CD14-positive monocyte (primary cell): Measurements from ENCODE around the gene MRPS27. TPM values are rescaled to one million over a fixed set of nuclear protein-coding genes. Genes with fewer than 3 reads are reported as not detected.

Experiments
- DNase-seq, 3 donors: peaks; one replicate each; pipeline ENCODE4 v3.0.0-alpha.2; 2011 to 2022
- H2AFZ ChIP-seq: 2 replicates; pipeline ENCODE4 v1.6.0; 2012; ENCODE audit warnings: mild to moderate bottlenecking, low read depth, low read length, inconsistent platforms; ENCODE audit not compliant: insufficient read depth, poor library complexity, severe bottlenecking
- H3K27ac ChIP-seq, 2 donors: 1 replicate in 1 of 2; 2 replicates in 1 of 2; pipeline ENCODE4 v1.5.1; 2012 to 2013; ENCODE audit warnings: low read length in 2 of 2, control low read depth in 1 of 2, inconsistent platforms in 1 of 2, low read depth in 1 of 2, mild to moderate bottlenecking in 1 of 2
- H3K27me3 ChIP-seq, 2 donors: one replicate each; pipeline versions ENCODE4 v1.6.0 to v1.6.1; 2011 to 2013; ENCODE audit warnings: low read length in 2 of 2; ENCODE audit not compliant: control insufficient read depth in 2 of 2, insufficient read depth in 2 of 2
- H3K36me3 ChIP-seq, 2 donors: replicated peaks in 1 of 2; 1 replicate in 1 of 2; 2 replicates in 1 of 2; pipeline versions ENCODE4 v1.5.1 to v1.6.1; 2012 to 2013; ENCODE audit warnings: low read length in 2 of 2, control low read depth in 1 of 2, inconsistent platforms in 1 of 2, mild to moderate bottlenecking in 1 of 2; ENCODE audit not compliant: insufficient read depth in 2 of 2, control insufficient read depth in 1 of 2
- H3K4me1 ChIP-seq, 2 donors: 1 replicate in 1 of 2; 2 replicates in 1 of 2; pipeline versions ENCODE4 v1.5.1 to v1.6.1; 2012 to 2013; ENCODE audit warnings: low read length in 2 of 2, control low read depth in 1 of 2, inconsistent platforms in 1 of 2, mild to moderate bottlenecking in 1 of 2, moderate library complexity in 1 of 2; ENCODE audit not compliant: insufficient read depth in 2 of 2, control insufficient read depth in 1 of 2
- H3K4me2 ChIP-seq: replicated peaks from 2 replicates; pipeline ENCODE3; 2012; ENCODE audit warnings: low read length, moderate library complexity, mild to moderate bottlenecking; ENCODE audit not compliant: poor library complexity, severe bottlenecking; ENCODE audit errors: extremely low read depth
- H3K4me3 ChIP-seq, 3 experiments: fragments of 200-600 bp in 1 of 3; sonication (generic) in 1 of 3; replicated peaks in 1 of 3; 1 replicate in 2 of 3; 2 replicates in 1 of 3; pipeline ENCODE4 v1.5.1; 2011 to 2013; ENCODE audit warnings: low read length in 3 of 3, mild to moderate bottlenecking in 3 of 3, control low read depth in 2 of 3, low read depth in 2 of 3, inconsistent platforms in 1 of 3, moderate library complexity in 1 of 3
- H3K79me2 ChIP-seq: 2 replicates; pipeline ENCODE4 v1.6.0; 2012; ENCODE audit warnings: mild to moderate bottlenecking, control low read depth, inconsistent platforms, low read length, moderate library complexity; ENCODE audit not compliant: insufficient read depth
- H3K9ac ChIP-seq: 2 replicates; pipeline ENCODE4 v1.6.0; 2017; ENCODE audit warnings: low read length, mild to moderate bottlenecking; ENCODE audit not compliant: insufficient read depth, poor library complexity, severe bottlenecking
- H3K9me3 ChIP-seq, 2 donors: replicated peaks in 1 of 2; 1 replicate in 1 of 2; 2 replicates in 1 of 2; pipeline versions ENCODE4 v1.5.1 to v1.6.1; 2012 to 2013; ENCODE audit warnings: low read length in 2 of 2, control low read depth in 1 of 2; ENCODE audit not compliant: control insufficient read depth in 1 of 2, insufficient read depth in 1 of 2
- H4K20me1 ChIP-seq: 2 replicates; pipeline ENCODE4 v1.6.0; 2012; ENCODE audit warnings: mild to moderate bottlenecking, low read length, control low read depth, moderate library complexity; ENCODE audit not compliant: insufficient read depth
- H3K27ac Mint-ChIP-seq, 7 donors: one replicate each; pipeline ENCODE4 v1.8.0; 2020; ENCODE audit warnings: mild to moderate bottlenecking in 7 of 7, mixed read lengths in 7 of 7, moderate library complexity in 6 of 7, inconsistent platforms in 2 of 7
- H3K27me3 Mint-ChIP-seq, 3 donors: one replicate each; pipeline ENCODE4 v1.8.0; 2021 to 2022; ENCODE audit warnings: low read depth in 3 of 3, mild to moderate bottlenecking in 3 of 3, mixed read lengths in 3 of 3, moderate library complexity in 3 of 3, inconsistent platforms in 1 of 3
- H3K36me3 Mint-ChIP-seq, 2 donors: one replicate each; pipeline ENCODE4 v1.8.0; 2020; ENCODE audit warnings: mixed read lengths in 2 of 2, inconsistent platforms in 1 of 2, mild to moderate bottlenecking in 1 of 2
- H3K4me1 Mint-ChIP-seq: one replicate; pipeline ENCODE4 v1.8.0; 2020; ENCODE audit warnings: mild to moderate bottlenecking, mixed read lengths
- H3K4me3 Mint-ChIP-seq, 2 donors: one replicate each; pipeline ENCODE4 v1.8.0; 2020; ENCODE audit warnings: mild to moderate bottlenecking in 2 of 2, mixed read lengths in 2 of 2, moderate library complexity in 1 of 2
- H3K9me3 Mint-ChIP-seq, 7 donors: one replicate each; pipeline ENCODE4 v1.8.0; 2020 to 2022; ENCODE audit warnings: mixed read lengths in 7 of 7, mild to moderate bottlenecking in 6 of 7, moderate library complexity in 6 of 7, inconsistent platforms in 2 of 7
- CTCF ChIP-seq: fragments of 200-600 bp; IDR thresholded peaks from one replicate; pipeline ENCODE4 v1.8.0; 2022; ENCODE audit warnings: antibody characterized with exemption, mild to moderate bottlenecking
- WGBS: methylation state at CpG from one replicate; pipeline ENCODE4 v1.1.5; 2013; ENCODE audit warnings: missing lambda C conversion rate; ENCODE audit not compliant: insufficient coverage; 5-methylcytosine and 5-hydroxymethylcytosine counted together
- intact Hi-C, 2 donors: fragments of 100-400 bp; cut with micrococcal nuclease; formaldehyde crosslinking; loops; one replicate each; pipeline versions ENCODE4 v1.15.0 to v1.15.1; 2023
- polyA plus RNA-seq, 3 donors: library from polyadenylated mRNA; depleted of rRNA in 1 of 3; unstranded in 2 of 3; stranded (reverse) in 1 of 3; fragments of 300-500 nt in 2 of 3; fragments of >200 nt in 1 of 3; fragmentation: Illumina TruSeq in 2 of 3; gene quantifications; 1 replicate in 2 of 3; 2 replicates in 1 of 3; pipeline ENCODE4 v1.2.3, GENCODE V29; 2012 to 2021

Gene MRPS27
- polyA plus RNA-seq, 3 donors, result 13.3 to 19.2 (median 15.3) TPM

- H3K27ac ChIP-seq, result peak overlapping the region in 1 of 2 donors; percentile 20
- no peak overlapping the region for H3K9ac ChIP-seq
- H2AFZ ChIP-seq, result no peak overlapping the region
- H3K9me3 Mint-ChIP-seq, result peaks cover 0 to 9% (median 5%) of the 10 kb centered on the region in 7 donors
- H3K27me3 Mint-ChIP-seq, result peaks cover 0 to 2% (median 1%) of the 10 kb centered on the region in 3 donors
- peaks cover 8 to 9% of the 10 kb centered on the region in 2 donors for H3K36me3 Mint-ChIP-seq
- peak overlapping the region in 1 of 3 experiments; percentile 31 for H3K4me3 ChIP-seq
- H3K27ac Mint-ChIP-seq, result peak overlapping the region in 6 of 7 donors; percentile 20 to 83 (median 55)
- peak in 1 of 3 donors; percentile 30 for DNase-seq
- no peak overlapping the region for H3K4me3 Mint-ChIP-seq
- peaks cover 0 to under 1% of the 10 kb centered on the region in 2 donors for H3K36me3 ChIP-seq
- peaks cover 44% of the 10 kb centered on the region for H3K4me1 Mint-ChIP-seq
- H3K4me2 ChIP-seq, result no peak overlapping the region
- peaks cover 31 to 44% of the 10 kb centered on the region in 2 donors for H3K4me1 ChIP-seq
- peaks cover 0 to 2% of the 10 kb centered on the region in 2 donors for H3K9me3 ChIP-seq
- no peaks in the 10 kb centered on the region for H4K20me1 ChIP-seq
- H3K79me2 ChIP-seq, result no peaks in the 10 kb centered on the region
- intact Hi-C loops, result no loop called here
- no peaks in the 10 kb centered on the region for H3K27me3 ChIP-seq
- TF ChIP-seq CTCF, result no peak
Observed at GRCh38 chr5:72353046-72353445, 33.0 kb upstream of the MRPS27 start.

GRCh38 chr5:72352616-72353015, 32.6 kb upstream of the MRPS27 start:
- H3K27ac Mint-ChIP-seq, result peak overlapping the region in 5 of 7 donors; percentile 55 to 85 (median 70)
- Histone ChIP-seq H3K9me3 (peaks cover 0 to 2% of the 10 kb centered on the region in 2 donors), H4K20me1 (no peaks in the 10 kb centered on the region), H3K27me3 (no peaks in the 10 kb centered on the region), H3K9ac (no peak overlapping the region), H3K79me2 (no peaks in the 10 kb centered on the region), H3K4me3 (peak overlapping the region in 1 of 3 experiments; percentile 31), H2AFZ (no peak overlapping the region), H3K4me2 (peak overlapping the region; percentile 36), H3K36me3 (no peaks in the 10 kb centered on the region), H3K4me1 (peaks cover 32 to 44% of the 10 kb centered on the region in 2 donors), H3K27ac (peak overlapping the region in 1 of 2 donors; percentile 20)
- peak in 2 of 3 donors; percentile 37 to 38 for DNase-seq
- peak overlapping the region in 1 of 2 donors; percentile 77 for H3K4me3 Mint-ChIP-seq
- H3K9me3 Mint-ChIP-seq, result peaks cover 0 to 9% (median 5%) of the 10 kb centered on the region in 7 donors
- no peak for TF ChIP-seq CTCF
- peaks cover 49% of the 10 kb centered on the region for H3K4me1 Mint-ChIP-seq
- intact Hi-C loops, result no loop called here
- no CpG with 5 or more reads among the region's 1 CpG for WGBS
- H3K36me3 Mint-ChIP-seq, result peaks cover 5 to 8% of the 10 kb centered on the region in 2 donors
- peaks cover 0 to 2% (median 1%) of the 10 kb centered on the region in 3 donors for H3K27me3 Mint-ChIP-seq
